ENCODE data around the gene SLC6A12.

Gene SLC6A12

DNA sequence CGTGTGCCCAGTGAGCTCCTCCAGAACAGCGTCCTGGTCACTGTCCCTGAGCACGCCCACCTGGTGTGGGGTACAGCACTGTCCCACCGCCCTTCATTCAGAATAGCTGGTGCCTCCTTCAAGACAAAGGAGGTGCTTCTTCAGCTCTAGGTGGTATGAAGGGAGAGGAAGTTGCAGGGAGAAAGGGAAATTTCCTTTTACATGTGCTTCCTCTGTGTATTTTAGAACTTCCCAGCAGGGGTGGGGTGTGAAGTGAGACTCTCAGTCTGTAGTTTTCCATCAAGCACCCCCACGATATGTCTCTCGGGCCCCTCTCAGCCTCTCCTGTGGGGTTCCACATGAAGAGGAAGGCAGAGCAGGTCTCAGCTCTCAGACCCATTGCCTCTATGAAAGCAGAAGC is 1.2 kb upstream of the SLC6A12 start:
- DNase-seq (ENCODE audit: low read depth): no peak

DNA sequence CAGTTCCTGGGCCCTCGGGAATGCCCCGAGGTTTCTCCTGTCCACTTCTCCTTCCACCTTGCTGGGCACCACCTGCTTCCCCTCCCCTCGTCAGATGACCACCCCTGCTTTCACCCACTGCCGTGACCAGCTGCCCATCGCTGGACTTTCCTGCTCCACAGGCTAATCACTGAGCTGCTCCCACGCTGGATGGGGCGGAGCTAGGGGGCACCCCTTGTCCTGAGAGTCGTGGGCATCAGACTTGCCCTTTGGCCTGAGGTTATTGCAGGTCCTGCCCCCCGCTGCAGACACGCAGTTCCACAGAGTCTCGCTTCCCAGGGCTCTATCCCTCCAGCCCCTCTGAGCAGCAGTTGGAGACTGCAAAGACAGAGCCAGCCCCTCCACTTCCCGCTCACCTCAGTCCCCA is 427 bp downstream of the SLC6A12 start:
- no peak for DNase-seq (ENCODE audit: low read depth)

DNA sequence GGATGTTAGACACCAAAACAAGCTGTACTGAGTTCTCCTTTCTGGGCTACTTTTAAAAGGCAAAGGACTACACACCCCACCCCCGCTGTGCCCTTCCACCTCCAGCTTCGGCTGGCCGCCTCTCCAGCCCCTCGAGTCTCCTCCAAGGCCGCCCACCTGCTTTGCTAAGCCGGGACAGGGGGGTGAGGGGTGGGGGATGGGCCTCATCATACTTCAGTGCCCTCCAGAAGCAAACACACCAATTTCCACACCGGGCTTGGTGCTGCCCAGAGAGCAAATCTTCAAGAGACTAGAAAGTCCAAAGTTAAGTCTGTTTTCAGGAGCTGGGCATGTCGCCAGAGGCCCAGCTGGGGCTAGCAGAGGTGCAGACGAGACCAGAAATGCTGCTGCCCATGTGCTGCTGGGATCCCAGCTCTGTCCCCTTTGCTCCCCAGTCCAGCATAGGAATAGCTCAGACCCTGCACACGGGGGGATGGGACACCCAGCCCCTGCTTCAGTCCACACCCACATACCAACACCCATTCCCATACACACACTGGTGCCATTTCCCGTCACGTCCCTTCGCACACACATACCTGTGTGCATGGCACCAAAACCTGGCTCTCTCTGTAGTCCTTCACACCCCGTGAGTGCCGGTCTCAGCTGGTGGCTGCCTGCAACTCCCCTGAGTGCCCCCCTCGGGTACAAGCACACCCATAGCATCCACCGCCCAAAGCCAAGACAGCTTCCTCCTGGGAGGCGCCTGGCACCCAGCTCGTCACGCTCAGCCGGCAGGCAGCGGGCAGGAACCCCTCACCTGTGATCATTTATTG is 1.0 kb downstream of the SLC6A12 start:
- no peak for DNase-seq (ENCODE audit: low read depth)

DNA sequence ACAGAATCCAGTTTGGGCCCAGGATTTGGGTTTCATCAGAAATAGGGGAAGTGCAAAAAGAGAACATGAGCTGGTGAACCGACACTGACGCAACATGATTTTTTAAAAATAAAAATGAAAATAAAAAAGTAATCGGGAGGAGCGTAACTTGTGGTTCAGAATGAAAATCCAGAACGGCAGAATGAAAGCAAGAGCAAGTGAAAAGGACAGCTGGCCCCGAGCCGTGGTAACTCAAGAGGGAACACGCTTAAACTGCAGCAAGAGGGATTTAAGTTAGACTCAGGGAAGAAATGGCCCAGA is 1.6 kb downstream of the SLC6A12 start:
- no peak for DNase-seq (ENCODE audit: low read depth)

- no peak for DNase-seq (ENCODE audit: low read depth)
Observed at GRCh38 chr12:211639-212414, 2.1 kb downstream of the SLC6A12 start.

- DNase-seq (ENCODE audit: low read depth): no peak
Observed at GRCh38 chr12:211142-211465, 2.9 kb downstream of the SLC6A12 start.

GRCh38 chr12:210277-211141 is 3.4 kb downstream of the SLC6A12 start:
- no peak for DNase-seq (ENCODE audit: low read depth)

DNA sequence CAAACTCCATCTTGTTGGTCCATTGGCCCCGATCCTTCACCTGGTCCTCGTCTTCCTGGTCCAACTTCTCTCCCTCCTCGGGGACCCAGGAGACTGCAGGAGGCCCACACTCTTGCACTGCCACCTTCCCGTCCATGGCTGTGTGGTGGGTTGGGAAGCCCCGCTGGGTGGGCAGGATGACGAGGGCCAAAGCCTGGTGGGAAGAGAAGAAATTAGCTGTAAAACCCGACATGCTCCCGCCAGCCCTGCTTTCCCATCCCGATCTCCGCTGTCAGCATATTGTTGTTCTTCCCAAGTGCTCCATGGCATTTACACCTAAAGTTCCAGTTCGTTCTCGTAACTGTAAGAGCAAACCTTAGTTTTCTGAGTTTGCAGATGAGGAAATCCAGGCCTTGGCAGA is 4.1 kb downstream of the SLC6A12 start:
- no peak for DNase-seq (ENCODE audit: low read depth)

DNA sequence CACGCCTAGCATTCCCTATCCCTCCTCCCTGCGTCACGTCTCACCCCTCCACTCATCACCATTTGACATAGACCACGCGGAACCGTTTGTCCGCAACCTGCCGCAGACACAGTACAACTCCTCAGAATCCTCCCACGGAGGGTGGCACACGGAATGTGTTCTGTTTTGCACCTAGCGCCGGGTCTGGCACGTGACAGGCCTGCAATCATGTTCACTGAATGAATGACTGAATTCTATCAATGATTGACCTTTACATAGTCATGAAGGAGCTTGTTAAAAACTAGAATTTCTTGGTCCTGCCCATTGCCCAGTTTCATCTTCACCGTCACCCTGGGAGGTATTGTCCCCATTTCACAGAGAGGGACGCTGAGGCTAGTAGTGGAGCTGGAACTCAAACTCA is 4.7 kb downstream of the SLC6A12 start:
- no peak for DNase-seq (ENCODE audit: low read depth)

GRCh38 chr12:208813-209212 is 5.1 kb downstream of the SLC6A12 start:
- DNase-seq (ENCODE audit: low read depth): no peak

DNA sequence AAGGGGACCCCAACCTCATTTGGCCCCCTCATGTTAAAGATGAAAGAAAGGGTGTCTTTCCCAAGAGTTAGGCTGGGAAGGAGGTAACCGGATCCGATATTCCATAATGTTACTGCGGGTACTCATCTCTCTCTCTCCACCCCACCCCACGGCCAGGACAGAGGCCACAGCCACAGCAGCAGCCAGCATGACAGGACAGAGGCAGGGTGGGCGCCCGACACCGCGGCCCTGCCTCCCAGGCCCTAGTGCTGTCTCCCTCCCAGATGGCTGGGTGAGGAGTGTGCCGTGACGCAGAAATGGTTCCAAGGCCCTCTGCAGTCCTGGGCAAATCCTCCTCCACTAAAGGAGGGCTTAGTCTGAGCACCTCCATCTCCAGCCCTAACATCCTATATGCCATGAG is 6.2 kb downstream of the SLC6A12 start:
- no peak for DNase-seq (ENCODE audit: low read depth)

GRCh38 chr12:206746-207440 is 7.1 kb downstream of the SLC6A12 start:
- no peak for DNase-seq (ENCODE audit: low read depth)

DNA sequence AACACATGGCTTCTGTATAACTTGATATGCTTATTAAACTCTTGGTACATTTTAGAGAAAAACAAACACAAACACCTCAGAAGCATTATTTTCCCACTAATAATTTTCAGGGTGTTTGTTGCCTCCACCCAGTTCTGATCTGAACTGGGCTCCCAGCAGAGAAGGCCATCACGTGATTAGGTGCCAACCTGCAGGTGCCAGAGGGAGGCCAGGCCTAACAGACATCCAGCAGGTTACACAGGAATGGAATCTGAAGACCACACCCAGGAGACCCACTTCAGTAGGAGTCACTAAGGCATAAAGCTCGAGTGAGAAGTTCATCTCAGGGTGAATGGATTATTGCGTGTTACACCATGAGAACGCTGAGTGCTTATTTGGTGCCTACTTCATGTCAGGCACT is 8.9 kb downstream of the SLC6A12 start:
- DNase-seq (ENCODE audit: low read depth): no peak

- no peak for DNase-seq (ENCODE audit: low read depth)
Observed at GRCh38 chr12:204261-204678, 9.7 kb downstream of the SLC6A12 start.

- no peak for DNase-seq (ENCODE audit: low read depth)
Observed at GRCh38 chr12:203462-204260, 10.3 kb downstream of the SLC6A12 start.

GRCh38 chr12:203074-203461 is 10.9 kb downstream of the SLC6A12 start:
- DNase-seq (ENCODE audit: low read depth): no peak

- DNase-seq (ENCODE audit: low read depth): no peak
Observed at GRCh38 chr12:202081-202731, 11.8 kb downstream of the SLC6A12 start.

DNA sequence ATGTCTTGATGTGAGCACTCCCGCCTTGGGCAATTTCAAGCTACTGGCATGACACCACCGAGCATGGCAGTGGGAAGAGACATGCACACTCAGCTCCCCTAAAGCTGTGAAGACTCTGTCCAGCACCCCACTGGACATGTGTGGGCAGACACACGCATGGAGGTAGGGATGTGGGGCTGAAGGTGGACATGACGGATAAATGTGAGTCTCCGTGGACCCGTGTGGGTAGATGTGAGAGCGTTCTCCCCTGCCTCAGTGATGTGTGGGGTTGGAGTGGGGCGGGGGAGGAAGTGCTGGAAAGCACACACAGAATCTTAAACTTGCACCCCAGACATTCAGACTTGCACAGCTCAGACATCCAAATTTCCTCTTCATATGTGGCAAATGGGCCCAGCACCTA is 12.6 kb downstream of the SLC6A12 start:
- no peak for DNase-seq (ENCODE audit: low read depth)

DNA sequence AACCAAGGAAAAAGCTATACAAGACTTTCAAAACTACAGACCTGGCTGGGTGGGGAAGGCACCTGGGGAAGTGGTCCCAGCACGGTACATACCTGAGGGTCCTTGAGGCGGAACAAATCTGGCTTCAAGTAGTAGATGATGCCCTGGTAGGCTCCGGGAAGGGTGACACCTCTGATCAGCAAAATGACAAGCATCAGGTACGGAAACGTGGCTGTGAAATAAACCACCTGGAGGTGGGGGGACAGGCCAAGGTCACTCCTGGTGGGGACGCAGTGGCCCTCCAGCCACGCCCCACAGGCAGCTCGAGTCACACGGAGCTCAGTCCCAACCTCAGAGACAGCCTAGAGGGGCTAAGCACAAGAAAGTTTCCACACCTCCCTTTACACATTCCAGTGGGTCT is 15.3 kb downstream of the SLC6A12 start:
- DNase-seq (ENCODE audit: low read depth): no peak

- no peak for DNase-seq (ENCODE audit: low read depth)
Observed at GRCh38 chr12:197911-198695, 15.9 kb downstream of the SLC6A12 start.
